WTC11 (cell line): ENCODE results near the gene C9. TPM values are rescaled to one million over a fixed set of nuclear protein-coding genes. Genes with fewer than 3 reads are reported as not detected.

Experiments used
- ATAC-seq: fragments of 200-7000 bp; cut with Tn5 transposase; 2 replicates; pipeline ENCODE4 v1.10.0; 2021; ENCODE audit warnings: mild to moderate bottlenecking, moderate library complexity
- CTCF ChIA-PET: fragments of 300-600 bp; sonication (Branson Sonifier 250); formaldehyde crosslinking; loops from one replicate; lab custom pipeline; 2021; ENCODE audit warnings: antibody characterized with exemption; lab: Charles Lee
- POLR2A ChIA-PET: fragments of 350-600 bp; sonication (Branson Sonifier 250); formaldehyde crosslinking; loops from one replicate; lab custom pipeline; 2021; ENCODE audit warnings: antibody characterized with exemption; lab: Charles Lee
- DNase-seq: peaks from one replicate; pipeline ENCODE4 v3.0.0; 2021; ENCODE audit warnings: low spot score
- H3K27ac Mint-ChIP-seq: 2 replicates; pipeline ENCODE4 v1.8.0; 2021; ENCODE audit warnings: mixed read lengths
- H3K27me3 Mint-ChIP-seq: 2 replicates; pipeline ENCODE4 v1.8.0; 2021; ENCODE audit warnings: low read depth, mild to moderate bottlenecking, moderate library complexity, mixed read lengths
- H3K36me3 Mint-ChIP-seq: 2 replicates; pipeline ENCODE4 v1.8.0; 2021; ENCODE audit warnings: mixed read lengths
- H3K4me1 Mint-ChIP-seq: 2 replicates; pipeline ENCODE4 v1.8.0; 2022; ENCODE audit warnings: mixed read lengths
- H3K4me3 Mint-ChIP-seq: 2 replicates; pipeline ENCODE4 v1.8.0; 2021; ENCODE audit warnings: mild to moderate bottlenecking, moderate library complexity, mixed read lengths
- H3K9me3 Mint-ChIP-seq: 2 replicates; pipeline ENCODE4 v1.8.0; 2021; ENCODE audit warnings: mixed read lengths
- EMX1 ChIP-seq: fragments of 250-450 bp; sonication (Bioruptor Pico); IDR thresholded peaks from 2 replicates; pipeline ENCODE4 v1.8.0; 2021; ENCODE audit warnings: mild to moderate bottlenecking
- FOXK1 ChIP-seq: sonication (generic); formaldehyde crosslinking; IDR thresholded peaks from 2 replicates; pipeline ENCODE4 v1.8.0; 2022; ENCODE audit warnings: mild to moderate bottlenecking, moderate library complexity, missing genetic modification reagents
- HMGA2 ChIP-seq: fragments of 250-450 bp; sonication (Bioruptor Pico); IDR thresholded peaks from 2 replicates; pipeline ENCODE4 v1.4.0; 2021; ENCODE audit warnings: mild to moderate bottlenecking, moderate library complexity
- HMGXB4 ChIP-seq: sonication (generic); formaldehyde crosslinking; IDR thresholded peaks from 2 replicates; pipeline ENCODE4 v1.8.1; 2023; ENCODE audit warnings: mild to moderate bottlenecking, moderate library complexity, missing genetic modification reagents
- JAZF1 ChIP-seq: fragments of 250-450 bp; sonication (Bioruptor Pico); IDR thresholded peaks from 2 replicates; pipeline ENCODE4 v1.9.0; 2021; ENCODE audit warnings: moderate library complexity, mild to moderate bottlenecking, inconsistent platforms
- MAX ChIP-seq: sonication (generic); formaldehyde crosslinking; IDR thresholded peaks from 2 replicates; pipeline ENCODE4 v1.8.0; 2022; ENCODE audit warnings: mild to moderate bottlenecking, missing genetic modification reagents
- MYBL2 ChIP-seq: sonication (generic); formaldehyde crosslinking; IDR thresholded peaks from 2 replicates; pipeline ENCODE4 v1.8.1; 2023; ENCODE audit warnings: mild to moderate bottlenecking, moderate library complexity, missing genetic modification reagents
- NR3C1 ChIP-seq: sonication (generic); formaldehyde crosslinking; conservative IDR thresholded peaks from 2 replicates; pipeline ENCODE4 v1.8.1; 2023; ENCODE audit warnings: low read depth, mild to moderate bottlenecking, missing genetic modification reagents
- PRDM15 ChIP-seq: sonication (generic); formaldehyde crosslinking; IDR thresholded peaks from 2 replicates; pipeline ENCODE4 v1.8.0; 2022; ENCODE audit warnings: missing genetic modification reagents
- RORB ChIP-seq: fragments of 250-450 bp; sonication (Bioruptor Pico); IDR thresholded peaks from 2 replicates; pipeline ENCODE4 v1.9.0; 2021; ENCODE audit warnings: mild to moderate bottlenecking
- SP1 ChIP-seq: sonication (generic); formaldehyde crosslinking; conservative IDR thresholded peaks from 2 replicates; pipeline ENCODE4 v1.8.1; 2022; ENCODE audit warnings: missing genetic modification reagents
- TCF7 ChIP-seq: sonication (generic); formaldehyde crosslinking; IDR thresholded peaks from 2 replicates; pipeline ENCODE4 v1.8.0; 2022; ENCODE audit warnings: mild to moderate bottlenecking, low read depth, missing genetic modification reagents, moderate library complexity
- TP53 ChIP-seq: sonication (generic); formaldehyde crosslinking; IDR thresholded peaks from 2 replicates; pipeline ENCODE4 v1.8.1; 2023; ENCODE audit warnings: mild to moderate bottlenecking, missing genetic modification reagents
- ZBTB21 ChIP-seq: sonication (generic); formaldehyde crosslinking; IDR thresholded peaks from 2 replicates; pipeline ENCODE4 v1.8.1; 2023; ENCODE audit warnings: mild to moderate bottlenecking, missing genetic modification reagents, borderline replicate concordance
- ZNF121 ChIP-seq: sonication (generic); formaldehyde crosslinking; IDR thresholded peaks from 2 replicates; pipeline ENCODE4 v1.8.0; 2023; ENCODE audit warnings: missing genetic modification reagents
- ZNF263 ChIP-seq: sonication (generic); formaldehyde crosslinking; IDR thresholded peaks from 2 replicates; pipeline ENCODE4 v1.8.1; 2022; ENCODE audit warnings: low read depth, mild to moderate bottlenecking, moderate library complexity, missing genetic modification reagents
- ZNF396 ChIP-seq: fragments of 250-450 bp; sonication (Bioruptor Pico); IDR thresholded peaks from 2 replicates; pipeline ENCODE4 v1.8.0; 2021; ENCODE audit warnings: mild to moderate bottlenecking, moderate library complexity, borderline replicate concordance
- total RNA-seq: library from RNA; stranded (reverse); gene quantifications from 3 replicates; pipeline ENCODE4 v1.2.3, GENCODE V29; 2021
- TF ChIP-seq, protein P1 (sequence below): sonication (generic); formaldehyde crosslinking; IDR thresholded peaks from 2 replicates; pipeline ENCODE4 v1.8.1; 2022; ENCODE audit warnings: low read depth, mild to moderate bottlenecking, moderate library complexity, missing genetic modification reagents, borderline replicate concordance
- TF ChIP-seq, protein P2 (sequence below): sonication (generic); formaldehyde crosslinking; IDR thresholded peaks from 2 replicates; pipeline ENCODE4 v1.8.1; 2022; ENCODE audit warnings: low read depth, missing genetic modification reagents, borderline replicate concordance
- TF ChIP-seq, protein P3 (sequence below): sonication (generic); formaldehyde crosslinking; IDR thresholded peaks from 2 replicates; pipeline ENCODE4 v1.8.0; 2022; ENCODE audit warnings: mild to moderate bottlenecking, missing genetic modification reagents
- TF ChIP-seq, protein P4 (sequence below): sonication (generic); formaldehyde crosslinking; IDR thresholded peaks from 2 replicates; pipeline ENCODE4 v1.8.1; 2022; ENCODE audit warnings: mild to moderate bottlenecking, moderate library complexity, missing genetic modification reagents
- TF ChIP-seq, protein P5 (sequence below): fragments of 250-450 bp; sonication (Bioruptor Pico); IDR thresholded peaks from 2 replicates; pipeline ENCODE4 v2.1.2; 2022; ENCODE audit warnings: mild to moderate bottlenecking, moderate library complexity

C9 gene
- total RNA-seq, 1 experiment from 2014 or later, result 0.07 TPM

DNA sequence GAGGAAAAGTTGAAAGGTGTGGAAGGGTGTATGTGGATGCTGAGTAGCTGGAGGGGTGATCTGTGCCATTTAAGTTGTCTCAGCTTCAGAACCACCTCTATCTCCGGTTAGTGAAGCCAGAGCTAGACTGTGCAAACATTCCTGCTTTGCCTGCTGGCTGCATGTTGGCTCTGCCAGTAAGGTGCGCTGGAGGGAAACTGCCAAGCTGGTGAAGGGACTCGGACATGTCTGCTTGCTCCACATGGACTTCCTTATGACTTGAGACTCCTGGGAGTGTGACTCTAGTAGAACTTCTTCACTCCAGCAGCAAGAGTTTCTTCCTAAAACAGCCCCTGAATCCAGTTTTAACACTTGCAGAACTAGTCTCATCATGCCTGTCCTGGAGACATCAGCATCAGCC lies 32.5 kb upstream of the C9 start:
- CTCF ChIA-PET, result interaction anchor here (1.0 to 2.2 kb wide), 3 partner anchors 21 to 151 kb away, joined by 3 to 9 read pairs (median 4); partner anchors contain the start of gene DAB2

DNA sequence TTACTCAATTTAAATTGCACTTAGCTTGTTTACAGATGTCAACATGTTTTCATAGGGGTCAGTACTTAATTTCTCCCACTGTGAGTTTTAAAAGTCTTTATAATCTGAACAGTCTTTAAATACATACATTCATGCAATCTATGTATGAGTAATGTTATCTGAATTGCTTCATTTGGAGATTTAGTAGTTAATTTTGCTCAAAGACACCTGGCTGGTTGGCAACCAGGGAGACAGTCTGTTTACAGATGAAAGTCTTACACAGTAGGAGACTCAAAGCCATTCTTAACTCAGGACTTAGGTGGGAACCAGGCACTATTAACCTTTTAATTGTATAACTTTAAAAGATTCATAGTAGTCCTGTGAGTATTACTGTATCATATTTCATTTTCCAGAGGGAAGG lies 31.2 kb upstream of the C9 start:
- no peak overlapping the region for H3K27ac Mint-ChIP-seq
- CTCF ChIA-PET, result no interaction called here
- ATAC-seq (no peak), DNase-seq (no peak)
- no peak overlapping the region for H3K4me3 Mint-ChIP-seq
- POLR2A ChIA-PET, result no interaction called here
- H3K4me1 Mint-ChIP-seq, result peaks cover 17% of the 10 kb centered on the region
- H3K36me3 Mint-ChIP-seq, result no peaks in the 10 kb centered on the region
- H3K27me3 Mint-ChIP-seq, result no peaks in the 10 kb centered on the region
- H3K9me3 Mint-ChIP-seq, result no peaks in the 10 kb centered on the region
- no peak for TF ChIP-seq SP1 (CRISPR knock-in tag)
- TF ChIP-seq ZBTB21 (CRISPR knock-in tag), result no peak
- no peak for TF ChIP-seq HMGXB4
- no peak for TF ChIP-seq PRDM15
- TF ChIP-seq TP53 (CRISPR knock-in tag), result no peak
- no peak for TF ChIP-seq EMX1
- no peak for TF ChIP-seq ZNF396
- TF ChIP-seq, protein P1, sequence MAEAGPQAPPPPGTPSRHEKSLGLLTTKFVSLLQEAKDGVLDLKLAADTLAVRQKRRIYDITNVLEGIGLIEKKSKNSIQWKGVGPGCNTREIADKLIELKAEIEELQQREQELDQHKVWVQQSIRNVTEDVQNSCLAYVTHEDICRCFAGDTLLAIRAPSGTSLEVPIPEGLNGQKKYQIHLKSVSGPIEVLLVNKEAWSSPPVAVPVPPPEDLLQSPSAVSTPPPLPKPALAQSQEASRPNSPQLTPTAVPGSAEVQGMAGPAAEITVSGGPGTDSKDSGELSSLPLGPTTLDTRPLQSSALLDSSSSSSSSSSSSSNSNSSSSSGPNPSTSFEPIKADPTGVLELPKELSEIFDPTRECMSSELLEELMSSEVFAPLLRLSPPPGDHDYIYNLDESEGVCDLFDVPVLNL, result no peak
- TF ChIP-seq, protein P2, sequence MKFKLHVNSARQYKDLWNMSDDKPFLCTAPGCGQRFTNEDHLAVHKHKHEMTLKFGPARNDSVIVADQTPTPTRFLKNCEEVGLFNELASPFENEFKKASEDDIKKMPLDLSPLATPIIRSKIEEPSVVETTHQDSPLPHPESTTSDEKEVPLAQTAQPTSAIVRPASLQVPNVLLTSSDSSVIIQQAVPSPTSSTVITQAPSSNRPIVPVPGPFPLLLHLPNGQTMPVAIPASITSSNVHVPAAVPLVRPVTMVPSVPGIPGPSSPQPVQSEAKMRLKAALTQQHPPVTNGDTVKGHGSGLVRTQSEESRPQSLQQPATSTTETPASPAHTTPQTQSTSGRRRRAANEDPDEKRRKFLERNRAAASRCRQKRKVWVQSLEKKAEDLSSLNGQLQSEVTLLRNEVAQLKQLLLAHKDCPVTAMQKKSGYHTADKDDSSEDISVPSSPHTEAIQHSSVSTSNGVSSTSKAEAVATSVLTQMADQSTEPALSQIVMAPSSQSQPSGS (CRISPR knock-in tag), result no peak
- no peak for TF ChIP-seq FOXK1 (CRISPR knock-in tag)
- TF ChIP-seq HMGA2, result no peak

More for the DNA sequence above, 32.5 kb upstream of the C9 start:
- Mint-ChIP-seq H3K4me1 (peaks cover 26% of the 10 kb centered on the region), H3K27ac (no peak overlapping the region), H3K36me3 (no peaks in the 10 kb centered on the region), H3K9me3 (no peaks in the 10 kb centered on the region), H3K27me3 (no peaks in the 10 kb centered on the region), H3K4me3 (no peak overlapping the region)
- DNase-seq (no peak), ATAC-seq (no peak)
- POLR2A ChIA-PET, result no interaction called here
- TF ChIP-seq, protein P3, sequence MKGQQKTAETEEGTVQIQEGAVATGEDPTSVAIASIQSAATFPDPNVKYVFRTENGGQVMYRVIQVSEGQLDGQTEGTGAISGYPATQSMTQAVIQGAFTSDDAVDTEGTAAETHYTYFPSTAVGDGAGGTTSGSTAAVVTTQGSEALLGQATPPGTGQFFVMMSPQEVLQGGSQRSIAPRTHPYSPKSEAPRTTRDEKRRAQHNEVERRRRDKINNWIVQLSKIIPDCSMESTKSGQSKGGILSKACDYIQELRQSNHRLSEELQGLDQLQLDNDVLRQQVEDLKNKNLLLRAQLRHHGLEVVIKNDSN (CRISPR knock-in tag), result no peak
- TF ChIP-seq, protein P4, sequence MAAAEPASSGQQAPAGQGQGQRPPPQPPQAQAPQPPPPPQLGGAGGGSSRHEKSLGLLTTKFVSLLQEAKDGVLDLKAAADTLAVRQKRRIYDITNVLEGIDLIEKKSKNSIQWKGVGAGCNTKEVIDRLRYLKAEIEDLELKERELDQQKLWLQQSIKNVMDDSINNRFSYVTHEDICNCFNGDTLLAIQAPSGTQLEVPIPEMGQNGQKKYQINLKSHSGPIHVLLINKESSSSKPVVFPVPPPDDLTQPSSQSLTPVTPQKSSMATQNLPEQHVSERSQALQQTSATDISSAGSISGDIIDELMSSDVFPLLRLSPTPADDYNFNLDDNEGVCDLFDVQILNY (CRISPR knock-in tag), result no peak
- no peak for TF ChIP-seq NR3C1
- TF ChIP-seq, protein P5, sequence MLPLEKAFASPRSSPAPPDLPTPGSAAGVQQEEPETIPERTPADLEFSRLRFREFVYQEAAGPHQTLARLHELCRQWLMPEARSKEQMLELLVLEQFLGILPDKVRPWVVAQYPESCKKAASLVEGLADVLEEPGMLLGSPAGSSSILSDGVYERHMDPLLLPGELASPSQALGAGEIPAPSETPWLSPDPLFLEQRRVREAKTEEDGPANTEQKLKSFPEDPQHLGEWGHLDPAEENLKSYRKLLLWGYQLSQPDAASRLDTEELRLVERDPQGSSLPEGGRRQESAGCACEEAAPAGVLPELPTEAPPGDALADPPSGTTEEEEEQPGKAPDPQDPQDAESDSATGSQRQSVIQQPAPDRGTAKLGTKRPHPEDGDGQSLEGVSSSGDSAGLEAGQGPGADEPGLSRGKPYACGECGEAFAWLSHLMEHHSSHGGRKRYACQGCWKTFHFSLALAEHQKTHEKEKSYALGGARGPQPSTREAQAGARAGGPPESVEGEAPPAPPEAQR (CRISPR knock-in tag), result no peak
- no peak for TF ChIP-seq MAX
- TF ChIP-seq JAZF1 (CRISPR knock-in tag), result no peak
- TF ChIP-seq ZNF121 (CRISPR knock-in tag), result no peak
- TF ChIP-seq HMGXB4, result no peak
- no peak for TF ChIP-seq TCF7 (CRISPR knock-in tag)
- TF ChIP-seq RORB, result no peak
- TF ChIP-seq SP1 (CRISPR knock-in tag), result no peak
- TF ChIP-seq MYBL2 (CRISPR knock-in tag), result no peak
- no peak for TF ChIP-seq ZNF263 (CRISPR knock-in tag)
